GM12878 (cell line): ENCODE data around the gene SBNO2. TPM values are rescaled to one million over a fixed set of nuclear protein-coding genes. Genes with fewer than 3 reads are reported as not detected.

Source experiments
- CUX1 ChIP-seq: IDR thresholded peaks from 2 replicates; pipeline ENCODE4 v1.6.1; 2012; ENCODE audit warnings: improper control_type of control experiment, low read depth, low read length; ENCODE audit not compliant: insufficient replicate concordance
- E2F4 ChIP-seq: IDR thresholded peaks from 2 replicates; pipeline ENCODE4 v1.6.1; 2012; ENCODE audit warnings: low read depth, low read length, improper control_type of control experiment
- ESRRA ChIP-seq: IDR thresholded peaks from 2 replicates; pipeline ENCODE4 v1.6.1; 2012; ENCODE audit warnings: mild to moderate bottlenecking, low read length, improper control_type of control experiment
- FOXK2 ChIP-seq: fragments of 450-650 bp; IDR thresholded peaks from 2 replicates; pipeline ENCODE4 v1.6.1; 2017; ENCODE audit warnings: mild to moderate bottlenecking, moderate library complexity
- GATAD2B ChIP-seq: fragments of 450-650 bp; conservative IDR thresholded peaks from 2 replicates; pipeline ENCODE4 v1.6.1; 2017; ENCODE audit warnings: low read depth, mild to moderate bottlenecking, moderate library complexity
- MLLT1 ChIP-seq: fragments of 450-650 bp; IDR thresholded peaks from 2 replicates; pipeline ENCODE4 v1.6.1; 2016; ENCODE audit warnings: mild to moderate bottlenecking
- MTA3 ChIP-seq: IDR thresholded peaks from 2 replicates; pipeline ENCODE4 v1.6.1; 2012; ENCODE audit warnings: low read length, inconsistent platforms, borderline replicate concordance
- MYB ChIP-seq: fragments of 150-350 bp; IDR thresholded peaks from 2 replicates; pipeline ENCODE4 v1.6.1; 2014; ENCODE audit warnings: mild to moderate bottlenecking, low read depth, low read length, borderline replicate concordance
- MYC ChIP-seq: IDR thresholded peaks from 2 replicates; pipeline ENCODE4 v1.6.1; 2011; ENCODE audit warnings: mild to moderate bottlenecking, low read length, moderate library complexity, inconsistent platforms; ENCODE audit not compliant: insufficient read depth, insufficient replicate concordance, insufficient read length, severe bottlenecking
- PBX3 ChIP-seq: IDR thresholded peaks from 2 replicates; pipeline ENCODE4 v1.6.1; 2011; ENCODE audit warnings: mild to moderate bottlenecking, low read depth, low read length, moderate library complexity; ENCODE audit not compliant: insufficient replicate concordance
- RB1 ChIP-seq: fragments of 450-650 bp; formaldehyde crosslinking; IDR thresholded peaks from 2 replicates; pipeline ENCODE4 v1.6.1; 2017; ENCODE audit warnings: mild to moderate bottlenecking, borderline replicate concordance
- RFX5 ChIP-seq: IDR thresholded peaks from 2 replicates; pipeline ENCODE4 v1.6.1; 2011; ENCODE audit warnings: low read depth, low read length, improper control_type of control experiment
- SREBF2 ChIP-seq: IDR thresholded peaks from 2 replicates; pipeline ENCODE4 v1.6.1; 2012; ENCODE audit warnings: mild to moderate bottlenecking, low read length
- ZBTB40 ChIP-seq: fragments of 450-650 bp; IDR thresholded peaks from 2 replicates; pipeline ENCODE4 v1.6.1; 2016; ENCODE audit warnings: mild to moderate bottlenecking, moderate library complexity, borderline replicate concordance
- polyA plus RNA-seq, 11 experiments: library from polyadenylated mRNA; depleted of rRNA in 4 of 11; unstranded in 6 of 11; stranded (reverse) in 5 of 11; fragments of >200 nt; fragmentation: Nextera tagmentation in 4 of 11; fragmentation: Illumina TruSeq in 1 of 11; extraction: Ambion mirVana in 4 of 11; extraction: Trizol in 1 of 11; gene quantifications; 1 replicate in 1 of 11; 2 replicates in 10 of 11; pipeline versions ENCODE4 v1.2.1 to v1.2.3, GENCODE V29; 2011 to 2016; ENCODE audit warnings: inconsistent platforms in 2 of 11, missing spikeins in 2 of 11, low read depth in 1 of 11
- total RNA-seq, 4 experiments: library from RNA; depleted of rRNA in 3 of 4; stranded (reverse); fragments of >200 nt in 3 of 4; fragmentation: Illumina TruSeq in 1 of 4; extraction: Trizol in 1 of 4; gene quantifications; 2 replicates each; pipeline versions ENCODE4 v1.2.1 to v1.2.3, GENCODE V29; 2013 to 2021

Gene SBNO2
- total and polyA plus RNA-seq, 10 of the 15 experiments (the other 5 are each of a cell fraction or from before 2014, with no cell fraction given): 0.08 to 44.6 (median 5.4) TPM

- TF ChIP-seq CUX1 (no peak), FOXK2 (no peak), RB1 (no peak), E2F4 (no peak), MYC (no peak), RFX5 (no peak), MTA3 (no peak), MLLT1 (no peak), ZBTB40 (no peak), ESRRA (no peak), PBX3 (no peak), GATAD2B (no peak), SREBF2 (no peak), MYB (no peak)
These were observed 24.6 kb downstream of the SBNO2 start (continued) for GRCh38 chr19:1149259-1150045.
